Cardiac ventricle fibroblast (primary cell): ENCODE measurements around the gene SRPK1. TPM values are rescaled to one million over a fixed set of nuclear protein-coding genes. Genes with fewer than 3 reads are reported as not detected.

Experiments
- total RNA-seq: library from RNA; depleted of rRNA; stranded (reverse); fragments of >200 nt; gene quantifications from 2 replicates; pipeline ENCODE4 v1.2.3, GENCODE V29; 2015

The SRPK1 gene
- 22.0 and 26.3 TPM in 2 replicates for total RNA-seq

GRCh38 chr6:35920793-35921732 lies at the start of gene SRPK1:
Gene SRPK1 (minus strand): TSS chr6:35921098. CDS start chr6:35921056, 42 bp downstream.

GRCh38 chr6:35804996-35805736 lies 115.7 kb downstream of the SRPK1 start, which contains the start of gene LHFPL5:
Gene LHFPL5 (plus strand): TSS chr6:35805352. CDS start chr6:35805671, 319 bp downstream.

Other genes with a start within 250 kb of the SRPK1 start
- gene FKBP5, start 232.2 kb downstream of the SRPK1 start, total RNA-seq: 224 and 237 TPM in 2 replicates
- gene ARMC12, start 184.1 kb downstream of the SRPK1 start, total RNA-seq: 0.15 TPM in 1 of 2 replicates, not detected in the other
- gene CLPSL2, start 144.5 kb downstream of the SRPK1 start, total RNA-seq: not detected in 2 replicates
- gene CLPSL1, start 140.1 kb downstream of the SRPK1 start, total RNA-seq: not detected in 2 replicates
- not detected in 2 replicates for gene CLPS, start 123.8 kb downstream of the SRPK1 start, total RNA-seq
- gene LHFPL5, start 115.7 kb downstream of the SRPK1 start, total RNA-seq: not detected in 2 replicates
- 0.06 TPM in 1 of 2 replicates, not detected in the other for gene SLC26A8, start 103.5 kb upstream of the SRPK1 start, total RNA-seq
- gene MAPK14, start 106.7 kb upstream of the SRPK1 start, total RNA-seq: 32.0 and 33.9 TPM in 2 replicates
- gene MAPK13, start 209.4 kb upstream of the SRPK1 start, total RNA-seq: 4.8 and 5.6 TPM in 2 replicates